VCaP (cell line): Measurements from ENCODE around the gene HSPH1.

Experiments used
- H3K27ac ChIP-seq: fragments of 450-650 bp; 2 replicates; pipeline ENCODE4 v1.5.1; 2017
- CTCF ChIP-seq: fragments of 450-650 bp; conservative IDR thresholded peaks from 2 replicates; pipeline ENCODE4 v1.5.1; 2017; ENCODE audit warnings: mild to moderate bottlenecking, moderate library complexity

Gene HSPH1

GRCh38 chr13:31093145-31093885 is 68.4 kb downstream of the HSPH1 start:
- H3K27ac ChIP-seq = no peak overlapping the region
- no peak for TF ChIP-seq CTCF

GRCh38 chr13:31092646-31093045 is 69.1 kb downstream of the HSPH1 start:
- TF ChIP-seq CTCF = no peak
- H3K27ac ChIP-seq = no peak overlapping the region

DNA sequence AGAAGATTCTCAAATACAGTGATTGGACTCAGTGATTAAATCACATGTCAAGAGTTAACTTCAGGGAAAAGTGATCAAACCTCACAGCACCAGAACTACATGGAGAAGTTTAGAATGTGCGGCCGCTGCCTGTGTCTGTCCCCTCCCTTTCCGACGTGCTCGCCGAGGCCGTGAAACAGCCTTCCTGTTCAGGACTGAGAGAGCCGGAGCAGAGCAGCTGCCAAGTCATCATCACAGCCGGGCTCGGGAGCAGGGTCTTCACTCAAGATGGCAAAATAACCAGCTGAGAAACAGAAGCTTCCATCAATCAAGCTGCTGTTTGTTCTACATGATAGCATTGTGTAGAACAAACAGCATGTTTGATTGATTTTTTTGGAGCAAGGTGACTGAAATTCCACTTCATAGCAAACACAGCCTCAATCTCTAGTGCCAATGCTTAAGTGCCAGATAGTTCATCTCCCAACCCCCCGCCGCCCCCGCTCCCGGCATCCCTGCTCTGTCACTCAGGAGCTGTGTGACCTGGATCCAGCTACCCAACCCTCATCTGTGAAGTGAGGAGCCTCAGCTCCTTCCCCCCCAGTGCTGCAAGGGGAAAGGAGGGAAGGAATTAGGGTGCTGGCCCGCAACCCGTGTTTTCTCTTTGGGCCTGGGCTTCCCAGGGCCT is 70.6 kb downstream of the HSPH1 start:
- H3K27ac ChIP-seq = no peak overlapping the region
- TF ChIP-seq CTCF = no peak

DNA sequence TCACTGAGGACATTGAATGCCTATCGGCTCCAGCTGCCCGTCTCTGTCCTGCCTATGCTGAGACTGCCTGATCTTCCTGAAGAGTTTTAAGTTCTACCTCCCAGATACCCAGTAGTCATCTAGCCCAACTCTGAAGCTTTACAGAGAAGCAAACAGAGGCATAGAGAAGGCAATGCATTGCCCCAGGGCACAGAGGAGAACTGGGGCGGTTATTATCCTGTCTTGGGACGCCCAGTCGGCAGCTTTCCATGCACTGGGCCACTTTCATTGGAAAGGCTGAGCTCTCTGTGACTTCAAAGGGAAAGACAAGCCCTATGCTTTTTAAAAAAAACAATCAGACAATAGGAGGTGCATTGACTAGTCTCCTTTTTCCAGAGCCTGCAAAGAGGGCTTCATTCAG is 71.6 kb downstream of the HSPH1 start:
- no peak overlapping the region for H3K27ac ChIP-seq
- TF ChIP-seq CTCF = no peak

DNA sequence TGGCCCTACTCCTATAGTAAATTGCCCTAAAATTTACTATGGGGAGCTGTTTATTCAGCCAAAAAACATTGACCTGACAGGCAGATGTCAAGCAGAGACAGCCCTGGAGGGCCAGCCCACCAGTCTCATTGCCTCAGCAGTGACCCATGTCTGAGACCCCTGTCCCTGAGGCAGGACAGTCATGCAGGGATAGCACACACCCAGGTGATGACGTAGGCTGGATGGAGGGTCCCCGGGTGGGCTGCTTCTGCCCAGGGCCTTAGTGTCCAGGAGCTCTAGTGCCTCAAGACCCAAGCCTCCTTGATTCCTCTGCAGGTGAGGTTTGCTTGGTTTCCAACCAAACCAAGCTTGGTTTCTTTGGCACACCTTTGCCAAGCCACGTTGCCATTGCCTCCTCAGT is 72.1 kb downstream of the HSPH1 start:
- TF ChIP-seq CTCF = no peak
- H3K27ac ChIP-seq = no peak overlapping the region

DNA sequence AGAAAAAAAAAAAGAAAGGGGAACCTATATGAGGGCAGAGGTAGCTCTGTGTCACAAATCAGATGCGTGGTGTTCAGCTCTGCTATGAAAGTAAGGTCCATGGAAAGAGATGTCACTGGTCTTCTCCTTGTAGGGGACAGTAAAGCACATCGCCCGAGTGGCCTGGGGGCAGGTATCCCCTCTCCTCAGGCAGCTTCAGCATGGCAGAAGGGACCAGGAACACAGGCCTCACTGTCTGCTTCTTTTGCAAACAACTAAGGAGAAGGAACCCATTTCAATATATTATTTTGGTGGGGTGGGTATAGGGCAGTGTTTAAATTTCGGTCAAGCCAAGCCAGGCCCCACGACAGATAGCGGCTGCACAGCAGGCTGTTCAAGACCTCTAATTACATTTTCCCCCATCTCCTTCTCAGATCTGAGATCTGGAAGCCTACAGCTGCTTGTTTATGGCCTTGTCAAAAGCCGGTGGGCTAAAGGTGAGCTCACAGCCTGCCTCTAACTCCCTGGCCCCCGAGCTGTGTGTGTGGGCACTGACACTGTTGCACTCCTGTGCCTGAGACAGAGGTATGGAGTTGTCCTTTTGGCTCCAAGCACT is 72.8 kb downstream of the HSPH1 start:
- H3K27ac ChIP-seq = no peak overlapping the region
- TF ChIP-seq CTCF = no peak
